Neural progenitor cell (in vitro differentiated cells): ENCODE data around the gene C18orf32.

Experiments
- EZH2 ChIP-seq: fragments of 200-600 bp; sonication (generic); IDR thresholded peaks from 2 replicates; pipeline ENCODE4 v1.6.1; 2017; ENCODE audit warnings: antibody characterized with exemption, mild to moderate bottlenecking, moderate library complexity
- EZH2phosphoT487 ChIP-seq: fragments of 200-600 bp; sonication (generic); IDR thresholded peaks from 2 replicates; pipeline ENCODE4 v1.6.1; 2017; ENCODE audit warnings: antibody characterized with exemption
- TF ChIP-seq, protein P1 (sequence below): fragments of 200-600 bp; sonication (generic); IDR thresholded peaks from 2 replicates; pipeline ENCODE4 v1.5.1; 2017; ENCODE audit warnings: antibody characterized with exemption, mild to moderate bottlenecking

GRCh38 chr18:49486134-49486533, 900 bp downstream of the C18orf32 start:
- TF ChIP-seq, protein P1, sequence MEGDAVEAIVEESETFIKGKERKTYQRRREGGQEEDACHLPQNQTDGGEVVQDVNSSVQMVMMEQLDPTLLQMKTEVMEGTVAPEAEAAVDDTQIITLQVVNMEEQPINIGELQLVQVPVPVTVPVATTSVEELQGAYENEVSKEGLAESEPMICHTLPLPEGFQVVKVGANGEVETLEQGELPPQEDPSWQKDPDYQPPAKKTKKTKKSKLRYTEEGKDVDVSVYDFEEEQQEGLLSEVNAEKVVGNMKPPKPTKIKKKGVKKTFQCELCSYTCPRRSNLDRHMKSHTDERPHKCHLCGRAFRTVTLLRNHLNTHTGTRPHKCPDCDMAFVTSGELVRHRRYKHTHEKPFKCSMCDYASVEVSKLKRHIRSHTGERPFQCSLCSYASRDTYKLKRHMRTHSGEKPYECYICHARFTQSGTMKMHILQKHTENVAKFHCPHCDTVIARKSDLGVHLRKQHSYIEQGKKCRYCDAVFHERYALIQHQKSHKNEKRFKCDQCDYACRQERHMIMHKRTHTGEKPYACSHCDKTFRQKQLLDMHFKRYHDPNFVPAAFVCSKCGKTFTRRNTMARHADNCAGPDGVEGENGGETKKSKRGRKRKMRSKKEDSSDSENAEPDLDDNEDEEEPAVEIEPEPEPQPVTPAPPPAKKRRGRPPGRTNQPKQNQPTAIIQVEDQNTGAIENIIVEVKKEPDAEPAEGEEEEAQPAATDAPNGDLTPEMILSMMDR = no peak
- TF ChIP-seq EZH2 = no peak
- TF ChIP-seq EZH2phosphoT487 = no peak
